Activated CD4-positive, CD25-positive, alpha-beta regulatory T cell treated with anti-CD3 and anti-CD28 coated beads, Interleukin-2, amount 50 U/mL, for 16 hours (primary cell): ENCODE data around the gene CELF4.

Experiments
- DNase-seq: peaks from one replicate; pipeline ENCODE4 v3.0.0-alpha.2; 2020; ENCODE audit warnings: low read depth, low spot score

CELF4 gene

GRCh38 chr18:37572736-37573135 is 7.1 kb upstream of the CELF4 start:
- no peak for DNase-seq

GRCh38 chr18:37571266-37571665 is 5.7 kb upstream of the CELF4 start:
- no peak for DNase-seq

- DNase-seq, result no peak
These were observed 4.8 kb upstream of the CELF4 start for GRCh38 chr18:37570336-37570930.

GRCh38 chr18:37568671-37569070 is 3.1 kb upstream of the CELF4 start:
- DNase-seq, result no peak

GRCh38 chr18:37567994-37568359 is 2.4 kb upstream of the CELF4 start:
- DNase-seq, result no peak

- DNase-seq, result no peak
These were observed 1.7 kb upstream of the CELF4 start for GRCh38 chr18:37567061-37567993.

- DNase-seq, result no peak
These were observed 972 bp upstream of the CELF4 start for GRCh38 chr18:37566479-37567060.

- DNase-seq, result no peak
These were observed 430 bp upstream of the CELF4 start for GRCh38 chr18:37565977-37566478.

- DNase-seq, result no peak
These were observed 892 bp downstream of the CELF4 start for GRCh38 chr18:37564711-37565100.

- no peak for DNase-seq
These were observed 1.6 kb downstream of the CELF4 start for GRCh38 chr18:37563931-37564392.

GRCh38 chr18:37561986-37562385 is 3.6 kb downstream of the CELF4 start:
- no peak for DNase-seq

GRCh38 chr18:37560003-37560402 is 5.6 kb downstream of the CELF4 start:
- DNase-seq, result no peak

GRCh38 chr18:37559194-37559593 is 6.4 kb downstream of the CELF4 start:
- DNase-seq, result no peak

GRCh38 chr18:37554399-37554787 is 11.2 kb downstream of the CELF4 start:
- DNase-seq, result no peak

GRCh38 chr18:37553633-37554398 is 11.8 kb downstream of the CELF4 start:
- no peak for DNase-seq

GRCh38 chr18:37552286-37552685 is 13.3 kb downstream of the CELF4 start:
- DNase-seq, result no peak

GRCh38 chr18:37551846-37552245 is 13.8 kb downstream of the CELF4 start:
- no peak for DNase-seq

- no peak for DNase-seq
These were observed 14.3 kb downstream of the CELF4 start for GRCh38 chr18:37551249-37551648.

GRCh38 chr18:37550118-37550875 is 15.3 kb downstream of the CELF4 start:
- DNase-seq, result no peak

- no peak for DNase-seq
These were observed 16.8 kb downstream of the CELF4 start for GRCh38 chr18:37548679-37549289.
